Measurements from ENCODE around the gene CSNK2A1. TPM values are rescaled to one million over a fixed set of nuclear protein-coding genes. Genes with fewer than 3 reads are reported as not detected.

The CSNK2A1 gene
- polyA plus RNA-seq, 4 donors, result 24.0 to 107 (median 33.8) TPM

- Histone ChIP-seq H3K9me3 (ENCODE audit: control insufficient read depth in 2 of 2, insufficient read depth in 1 of 2, low read depth in 1 of 2, low read length in 1 of 2) (no peaks in the 10 kb centered on the region), H3K4me1 (ENCODE audit: control insufficient read depth in 3 of 3, insufficient read depth in 2 of 3, low read depth in 1 of 3, low read length in 2 of 3) (no peaks in the 10 kb centered on the region), H3K27ac (ENCODE audit: low read depth in 1 of 3, low read length in 2 of 3) (no peak overlapping the region), H3K36me3 (ENCODE audit: control insufficient read depth in 3 of 3, insufficient read depth in 2 of 3, low read depth in 1 of 3, low read length in 3 of 3) (peaks cover 24 to 60% (median 29%) of the 10 kb centered on the region in 3 donors), H3K27me3 (ENCODE audit: control insufficient read depth in 3 of 3, insufficient read depth in 3 of 3, low read length in 3 of 3) (no peaks in the 10 kb centered on the region), H3K4me3 (ENCODE audit: low read depth in 1 of 3, low read length in 3 of 3) (no peak overlapping the region)
- no peak for DNase-seq
- FAIRE-seq, result no peak
- 88 to 92% (median 89%) methylated on average over 3 of the region's 3 CpGs for WGBS, 3 donors
Measured at GRCh38 chr20:444117-444516, 99.5 kb downstream of the CSNK2A1 start.

GRCh38 chr20:443223-443775, 100.3 kb downstream of the CSNK2A1 start:
- Histone ChIP-seq H3K4me1 (ENCODE audit: control insufficient read depth in 3 of 3, insufficient read depth in 2 of 3, low read depth in 1 of 3, low read length in 2 of 3) (no peaks in the 10 kb centered on the region), H3K27ac (ENCODE audit: low read depth in 1 of 3, low read length in 2 of 3) (no peak overlapping the region), H3K36me3 (ENCODE audit: control insufficient read depth in 3 of 3, insufficient read depth in 2 of 3, low read depth in 1 of 3, low read length in 3 of 3) (peaks cover 24 to 68% (median 30%) of the 10 kb centered on the region in 3 donors), H3K4me3 (ENCODE audit: low read depth in 1 of 3, low read length in 3 of 3) (no peak overlapping the region), H3K9me3 (ENCODE audit: control insufficient read depth in 2 of 2, insufficient read depth in 1 of 2, low read depth in 1 of 2, low read length in 1 of 2) (no peaks in the 10 kb centered on the region), H3K27me3 (ENCODE audit: control insufficient read depth in 3 of 3, insufficient read depth in 3 of 3, low read length in 3 of 3) (no peaks in the 10 kb centered on the region)
- DNase-seq, result no peak
- WGBS, 3 donors, result 81 to 90% (median 88%) methylated on average over 4 of the region's 4 CpGs
- FAIRE-seq, result no peak

- no peak for DNase-seq
- H3K27me3 ChIP-seq (ENCODE audit: control insufficient read depth in 3 of 3, insufficient read depth in 3 of 3, low read length in 3 of 3), result no peaks in the 10 kb centered on the region
- no peak for FAIRE-seq
- no peak overlapping the region for H3K27ac ChIP-seq (ENCODE audit: low read depth in 1 of 3, low read length in 2 of 3)
- no peaks in the 10 kb centered on the region for H3K4me1 ChIP-seq (ENCODE audit: control insufficient read depth in 3 of 3, insufficient read depth in 2 of 3, low read depth in 1 of 3, low read length in 2 of 3)
- H3K9me3 ChIP-seq (ENCODE audit: control insufficient read depth in 2 of 2, insufficient read depth in 1 of 2, low read depth in 1 of 2, low read length in 1 of 2), result no peaks in the 10 kb centered on the region
- H3K4me3 ChIP-seq (ENCODE audit: low read depth in 1 of 3, low read length in 3 of 3), result no peak overlapping the region
- peaks cover 28 to 74% (median 29%) of the 10 kb centered on the region in 3 donors for H3K36me3 ChIP-seq (ENCODE audit: control insufficient read depth in 3 of 3, insufficient read depth in 2 of 3, low read depth in 1 of 3, low read length in 3 of 3)
- 95 to 96% (median 95%) methylated on average over 13 of the region's 13 CpGs for WGBS, 3 donors
Measured at GRCh38 chr20:440636-441035, 103.0 kb downstream of the CSNK2A1 start.

- FAIRE-seq, result no peak
- H3K36me3 ChIP-seq (ENCODE audit: control insufficient read depth in 3 of 3, insufficient read depth in 2 of 3, low read depth in 1 of 3, low read length in 3 of 3), result peaks cover 29 to 77% (median 29%) of the 10 kb centered on the region in 3 donors
Measured at GRCh38 chr20:440148-440547, 103.4 kb downstream of the CSNK2A1 start.

GRCh38 chr20:438571-439469, 104.8 kb downstream of the CSNK2A1 start:
- no peaks in the 10 kb centered on the region for H3K9me3 ChIP-seq (ENCODE audit: control insufficient read depth in 2 of 2, insufficient read depth in 1 of 2, low read depth in 1 of 2, low read length in 1 of 2)
- H3K4me3 ChIP-seq (ENCODE audit: low read depth in 1 of 3, low read length in 3 of 3), result no peak overlapping the region
- 64 to 74% (median 74%) methylated on average over 18 of the region's 18 CpGs for whole genome bisulfite sequencing, 3 donors
- peak in 1 of 2 donors; percentile 33 for DNase-seq
- FAIRE-seq, result no peak
- peaks cover 20 to 78% (median 25%) of the 10 kb centered on the region in 3 donors for H3K36me3 ChIP-seq (ENCODE audit: control insufficient read depth in 3 of 3, insufficient read depth in 2 of 3, low read depth in 1 of 3, low read length in 3 of 3)
- no peaks in the 10 kb centered on the region for H3K27me3 ChIP-seq (ENCODE audit: control insufficient read depth in 3 of 3, insufficient read depth in 3 of 3, low read length in 3 of 3)
- no peak overlapping the region for H3K27ac ChIP-seq (ENCODE audit: low read depth in 1 of 3, low read length in 2 of 3)
- no peaks in the 10 kb centered on the region for H3K4me1 ChIP-seq (ENCODE audit: control insufficient read depth in 3 of 3, insufficient read depth in 2 of 3, low read depth in 1 of 3, low read length in 2 of 3)

More at GRCh38 chr20:440148-440547, 103.4 kb downstream of the CSNK2A1 start:
- H3K27me3 ChIP-seq (ENCODE audit: control insufficient read depth in 3 of 3, insufficient read depth in 3 of 3, low read length in 3 of 3), result no peaks in the 10 kb centered on the region
- WGBS, 3 donors, result 91 to 97% (median 96%) methylated on average over 7 of the region's 7 CpGs
- H3K9me3 ChIP-seq (ENCODE audit: control insufficient read depth in 2 of 2, insufficient read depth in 1 of 2, low read depth in 1 of 2, low read length in 1 of 2), result no peaks in the 10 kb centered on the region
- H3K4me1 ChIP-seq (ENCODE audit: control insufficient read depth in 3 of 3, insufficient read depth in 2 of 3, low read depth in 1 of 3, low read length in 2 of 3), result no peaks in the 10 kb centered on the region
- no peak overlapping the region for H3K4me3 ChIP-seq (ENCODE audit: low read depth in 1 of 3, low read length in 3 of 3)
- no peak overlapping the region for H3K27ac ChIP-seq (ENCODE audit: low read depth in 1 of 3, low read length in 2 of 3)
- no peak for DNase-seq

GRCh38 chr20:437787-438486, 105.7 kb downstream of the CSNK2A1 start:
- Histone ChIP-seq H3K4me1 (ENCODE audit: control insufficient read depth in 3 of 3, insufficient read depth in 2 of 3, low read depth in 1 of 3, low read length in 2 of 3) (no peaks in the 10 kb centered on the region), H3K4me3 (ENCODE audit: low read depth in 1 of 3, low read length in 3 of 3) (no peak overlapping the region), H3K27me3 (ENCODE audit: control insufficient read depth in 3 of 3, insufficient read depth in 3 of 3, low read length in 3 of 3) (no peaks in the 10 kb centered on the region), H3K9me3 (ENCODE audit: control insufficient read depth in 2 of 2, insufficient read depth in 1 of 2, low read depth in 1 of 2, low read length in 1 of 2) (no peaks in the 10 kb centered on the region), H3K27ac (ENCODE audit: low read depth in 1 of 3, low read length in 2 of 3) (no peak overlapping the region), H3K36me3 (ENCODE audit: control insufficient read depth in 3 of 3, insufficient read depth in 2 of 3, low read depth in 1 of 3, low read length in 3 of 3) (peaks cover 20 to 83% (median 25%) of the 10 kb centered on the region in 3 donors)
- DNase-seq (no peak), FAIRE-seq (no peak)
- 71 to 78% (median 73%) methylated on average over 6 of the region's 6 CpGs for WGBS, 3 donors

- DNase-seq (no peak), FAIRE-seq (no peak)
- no peak overlapping the region for H3K4me3 ChIP-seq (ENCODE audit: low read depth in 1 of 3, low read length in 3 of 3)
- no peak overlapping the region for H3K27ac ChIP-seq (ENCODE audit: low read depth in 1 of 3, low read length in 2 of 3)
- H3K36me3 ChIP-seq (ENCODE audit: control insufficient read depth in 3 of 3, insufficient read depth in 2 of 3, low read depth in 1 of 3, low read length in 3 of 3), result peaks cover 16 to 84% (median 21%) of the 10 kb centered on the region in 3 donors
- WGBS, 3 donors, result 93 to 94% (median 93%) methylated on average over 5 of the region's 5 CpGs
- no peaks in the 10 kb centered on the region for H3K4me1 ChIP-seq (ENCODE audit: control insufficient read depth in 3 of 3, insufficient read depth in 2 of 3, low read depth in 1 of 3, low read length in 2 of 3)
- no peaks in the 10 kb centered on the region for H3K27me3 ChIP-seq (ENCODE audit: control insufficient read depth in 3 of 3, insufficient read depth in 3 of 3, low read length in 3 of 3)
- no peaks in the 10 kb centered on the region for H3K9me3 ChIP-seq (ENCODE audit: control insufficient read depth in 2 of 2, insufficient read depth in 1 of 2, low read depth in 1 of 2, low read length in 1 of 2)
Measured at GRCh38 chr20:436476-436875, 107.1 kb downstream of the CSNK2A1 start.

- Histone ChIP-seq H3K4me3 (ENCODE audit: low read depth in 1 of 3, low read length in 3 of 3) (no peak overlapping the region), H3K36me3 (ENCODE audit: control insufficient read depth in 3 of 3, insufficient read depth in 2 of 3, low read depth in 1 of 3, low read length in 3 of 3) (peaks cover 12 to 85% (median 16%) of the 10 kb centered on the region in 3 donors), H3K27ac (ENCODE audit: low read depth in 1 of 3, low read length in 2 of 3) (no peak overlapping the region), H3K9me3 (ENCODE audit: control insufficient read depth in 2 of 2, insufficient read depth in 1 of 2, low read depth in 1 of 2, low read length in 1 of 2) (no peaks in the 10 kb centered on the region), H3K27me3 (ENCODE audit: control insufficient read depth in 3 of 3, insufficient read depth in 3 of 3, low read length in 3 of 3) (no peaks in the 10 kb centered on the region), H3K4me1 (ENCODE audit: control insufficient read depth in 3 of 3, insufficient read depth in 2 of 3, low read depth in 1 of 3, low read length in 2 of 3) (no peaks in the 10 kb centered on the region)
- no peak for DNase-seq
- no peak for FAIRE-seq
- 82 to 88% (median 83%) methylated on average over 7 of the region's 7 CpGs for WGBS, 3 donors
Measured at GRCh38 chr20:435558-435957, 108.0 kb downstream of the CSNK2A1 start.
